Subcutaneous abdominal adipose tissue (tissue), 5 donors: ENCODE data around the gene GPR17.
A peak's percentile ranks its signal among the peaks of the same experiment; 100 is the strongest.

Experiments
- H3K27ac ChIP-seq: one replicate; pipeline ENCODE4 v1.7.0; 2013; ENCODE audit warnings: low read depth, mild to moderate bottlenecking, inconsistent platforms, low read length, moderate library complexity
- H3K27me3 ChIP-seq, 5 donors: one replicate each; pipeline ENCODE4 v1.7.0; 2013; ENCODE audit warnings: low read length in 5 of 5, inconsistent platforms in 1 of 5; ENCODE audit not compliant: control insufficient read depth in 5 of 5, insufficient read depth in 4 of 5
- H3K36me3 ChIP-seq, 5 donors: one replicate each; pipeline ENCODE4 v1.7.0; 2013; ENCODE audit warnings: low read length in 5 of 5; ENCODE audit not compliant: control insufficient read depth in 5 of 5, insufficient read depth in 5 of 5
- H3K4me1 ChIP-seq, 5 donors: one replicate each; pipeline ENCODE4 v1.7.0; 2013; ENCODE audit warnings: low read length in 5 of 5, mild to moderate bottlenecking in 3 of 5, moderate library complexity in 1 of 5; ENCODE audit not compliant: control insufficient read depth in 5 of 5, insufficient read depth in 5 of 5
- H3K4me3 ChIP-seq, 5 donors: one replicate each; pipeline ENCODE4 v1.7.0; 2013; ENCODE audit warnings: low read length in 5 of 5, low read depth in 1 of 5
- H3K9ac ChIP-seq, 5 donors: one replicate each; pipeline ENCODE4 v1.7.0; 2013; ENCODE audit warnings: low read length in 5 of 5, mild to moderate bottlenecking in 4 of 5, moderate library complexity in 3 of 5
- H3K9me3 ChIP-seq, 5 donors: one replicate each; pipeline ENCODE4 v1.7.0; 2013; ENCODE audit warnings: low read length in 5 of 5; ENCODE audit not compliant: control insufficient read depth in 5 of 5
- donor health status: healthy.
- donor health status: healthy.
- donor health status: healthy.
- donor health status: healthy.
- donor health status: healthy.

Gene GPR17

DNA sequence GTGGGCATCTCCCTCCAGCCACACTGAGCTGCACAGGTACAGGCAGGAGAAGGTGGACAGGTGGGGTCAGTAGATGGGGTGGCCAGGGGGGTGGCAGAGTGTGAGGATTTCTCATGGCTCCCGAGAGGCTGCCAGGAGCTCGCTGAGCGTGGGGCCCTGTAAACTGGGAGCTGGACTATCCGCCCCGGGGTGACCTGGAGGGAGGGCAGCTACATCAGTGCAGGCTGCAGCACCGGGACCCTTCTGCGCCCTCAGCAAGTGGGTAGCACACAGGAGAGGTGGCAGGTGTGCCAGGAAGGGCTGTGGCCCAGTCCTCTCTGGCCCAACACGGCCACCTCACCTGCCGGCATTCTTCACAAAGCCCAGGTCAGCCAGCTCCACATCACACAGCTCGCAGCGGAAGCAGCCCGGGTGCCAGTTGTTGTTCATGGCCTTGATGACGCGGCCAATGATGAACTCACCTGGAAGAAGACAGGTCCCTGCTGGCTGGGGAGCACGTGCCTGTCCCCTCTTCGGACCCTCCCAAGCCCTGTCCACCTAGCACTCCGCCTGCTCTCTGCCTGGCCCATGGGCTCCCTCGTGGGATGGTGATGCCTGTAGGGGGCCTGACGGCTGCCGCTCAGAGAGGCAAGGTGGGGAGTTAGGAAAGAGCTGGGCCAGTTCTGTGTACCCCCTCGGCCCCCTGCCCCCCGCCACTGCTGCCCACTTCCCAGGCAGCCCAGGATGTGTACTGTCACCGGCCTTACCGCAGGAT, 8.3 kb downstream of the GPR17 start:
- H3K9me3 ChIP-seq: no peaks in the 10 kb centered on the region
- no peak overlapping the region for H3K27ac ChIP-seq
- peaks cover 5 to 91% (median 44%) of the 10 kb centered on the region in 5 donors for H3K4me1 ChIP-seq
- H3K27me3 ChIP-seq: no peaks in the 10 kb centered on the region
- no peak overlapping the region for H3K4me3 ChIP-seq
- H3K9ac ChIP-seq: no peak overlapping the region
- peaks cover 0 to 57% (median 30%) of the 10 kb centered on the region in 5 donors for H3K36me3 ChIP-seq

DNA sequence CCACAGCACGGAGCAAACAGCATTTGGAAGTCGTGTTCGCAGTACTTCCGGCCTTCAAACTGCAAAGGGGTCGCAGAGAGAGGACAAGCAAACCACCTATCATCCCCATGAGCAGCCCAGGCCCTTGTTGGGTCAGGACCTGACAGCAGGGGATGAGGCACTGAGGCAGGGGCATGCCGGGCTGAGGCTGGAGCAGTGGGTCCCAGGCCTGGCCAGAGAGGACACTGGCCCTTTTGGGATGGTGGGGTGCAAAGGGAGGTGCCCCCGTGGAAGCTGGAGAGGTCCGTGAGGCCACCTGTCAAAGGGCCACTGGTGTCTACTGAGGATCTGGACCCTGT, 8.9 kb downstream of the GPR17 start:
- H3K9me3 ChIP-seq: no peaks in the 10 kb centered on the region
- H3K27ac ChIP-seq: no peak overlapping the region
- H3K4me3 ChIP-seq: no peak overlapping the region
- peaks cover 0 to 57% (median 30%) of the 10 kb centered on the region in 5 donors for H3K36me3 ChIP-seq
- H3K27me3 ChIP-seq: no peaks in the 10 kb centered on the region
- no peak overlapping the region for H3K9ac ChIP-seq
- peaks cover 3 to 91% (median 42%) of the 10 kb centered on the region in 5 donors for H3K4me1 ChIP-seq

DNA sequence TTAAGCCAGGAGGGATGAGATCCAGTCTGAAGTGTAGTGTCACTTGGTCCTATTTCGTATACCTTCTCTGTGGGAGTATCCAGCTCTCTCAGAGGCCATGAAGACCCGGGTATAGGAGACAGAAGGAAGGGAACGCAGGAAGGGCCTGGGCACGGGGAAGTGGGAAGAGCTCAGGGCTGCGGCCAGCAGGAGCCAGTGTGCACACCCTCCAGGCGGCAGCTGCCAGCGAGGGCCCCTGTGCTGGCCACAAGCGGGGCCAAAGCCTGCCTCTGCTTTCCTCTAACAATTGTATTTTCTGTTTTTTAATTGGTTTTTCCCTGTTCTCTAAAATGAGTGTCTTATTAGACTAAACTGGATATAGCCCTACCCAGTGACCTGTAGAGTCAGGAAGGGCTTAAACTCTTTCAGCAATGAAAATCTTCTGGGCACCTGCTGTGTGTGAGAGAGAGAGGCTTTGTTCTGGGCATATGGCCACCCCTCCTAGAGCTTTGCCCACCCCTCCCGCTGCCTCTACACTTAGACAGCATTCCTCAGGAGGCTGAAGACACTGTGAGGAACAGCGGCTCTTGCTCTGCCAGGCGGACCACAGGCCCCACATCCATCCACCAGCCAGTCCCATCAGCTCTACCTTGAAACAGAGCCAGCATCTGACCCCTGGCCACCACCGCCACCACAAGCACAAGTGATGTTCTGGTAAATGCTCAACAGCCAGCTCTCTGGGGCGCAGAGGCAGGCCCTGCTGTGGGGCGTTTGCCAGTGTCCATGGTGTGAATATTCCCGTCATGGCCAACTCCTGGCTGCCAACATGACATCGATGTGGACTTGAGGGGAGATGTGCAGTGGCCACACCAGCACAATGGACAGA, 9.5 kb downstream of the GPR17 start:
- Histone ChIP-seq H3K9ac (peak overlapping the region in 1 of 5 donors; percentile 29), H3K4me3 (no peak overlapping the region)

DNA sequence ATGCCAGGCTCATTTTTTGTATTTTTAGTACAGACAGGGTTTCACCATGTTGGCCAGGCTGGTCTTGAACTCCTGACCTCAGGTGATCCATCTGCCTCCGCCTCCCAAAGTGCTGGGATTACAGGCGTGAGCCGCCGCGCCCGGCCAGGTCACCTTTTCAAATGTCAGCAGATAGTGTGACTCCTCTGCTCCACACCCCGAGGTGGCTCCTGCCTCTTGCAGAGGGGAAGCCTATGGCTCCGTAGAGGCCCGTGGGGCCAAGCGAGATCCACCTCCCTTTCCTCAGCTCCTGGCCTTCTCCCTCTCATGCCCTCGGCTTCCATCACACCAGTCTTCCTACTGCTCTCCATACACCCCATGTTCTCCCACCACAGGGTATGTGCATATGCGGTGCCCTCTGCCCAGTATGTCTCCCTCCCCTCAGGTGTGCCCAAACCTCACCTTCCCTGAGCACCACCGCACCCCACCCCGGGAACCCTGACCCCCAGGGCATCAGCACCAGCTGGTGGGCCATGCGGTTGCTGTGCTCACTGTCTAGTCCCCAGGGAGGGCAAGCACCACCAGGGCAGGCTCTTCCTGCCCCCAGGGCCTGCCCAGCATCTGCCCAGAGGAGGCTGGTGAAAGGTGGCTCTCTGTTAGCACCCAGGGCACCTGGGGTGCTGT, 10.7 kb downstream of the GPR17 start:
- no peaks in the 10 kb centered on the region for H3K27me3 ChIP-seq
- no peak overlapping the region for H3K4me3 ChIP-seq
- H3K9me3 ChIP-seq: no peaks in the 10 kb centered on the region
- no peak overlapping the region for H3K9ac ChIP-seq
- no peak overlapping the region for H3K27ac ChIP-seq
- H3K36me3 ChIP-seq: peaks cover 0 to 44% (median 24%) of the 10 kb centered on the region in 5 donors
- H3K4me1 ChIP-seq: peaks cover 10 to 91% (median 55%) of the 10 kb centered on the region in 5 donors

More for the DNA sequence above, 9.5 kb downstream of the GPR17 start:
- Histone ChIP-seq H3K36me3 (peaks cover 0 to 54% (median 30%) of the 10 kb centered on the region in 5 donors), H3K9me3 (no peaks in the 10 kb centered on the region), H3K27ac (peak overlapping the region; percentile 13), H3K4me1 (peaks cover 3 to 91% (median 43%) of the 10 kb centered on the region in 5 donors), H3K27me3 (no peaks in the 10 kb centered on the region)

DNA sequence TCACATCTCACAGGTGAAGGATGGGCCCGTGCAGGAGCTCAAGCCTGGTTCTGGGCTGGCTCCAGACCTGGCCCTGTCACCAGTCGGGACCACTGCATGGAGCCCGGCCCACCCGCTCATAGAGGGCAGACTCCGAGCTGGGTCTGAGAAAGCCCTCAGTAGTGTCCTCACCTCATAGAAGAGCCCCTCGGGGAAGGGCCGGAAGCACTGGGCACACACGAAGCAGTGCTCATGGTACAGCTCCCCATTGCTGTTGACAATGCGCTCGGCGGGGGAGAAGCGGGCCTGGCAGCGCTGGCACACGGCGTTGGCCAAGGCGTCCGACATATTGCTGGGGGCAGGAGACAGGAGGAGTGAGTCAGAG, 11.3 kb downstream of the GPR17 start:
- no peaks in the 10 kb centered on the region for H3K27me3 ChIP-seq
- no peaks in the 10 kb centered on the region for H3K9me3 ChIP-seq
- no peak overlapping the region for H3K27ac ChIP-seq
- no peak overlapping the region for H3K4me3 ChIP-seq
- H3K9ac ChIP-seq: no peak overlapping the region
- H3K4me1 ChIP-seq: peaks cover 12 to 91% (median 57%) of the 10 kb centered on the region in 5 donors
- peaks cover 0 to 40% (median 24%) of the 10 kb centered on the region in 5 donors for H3K36me3 ChIP-seq

DNA sequence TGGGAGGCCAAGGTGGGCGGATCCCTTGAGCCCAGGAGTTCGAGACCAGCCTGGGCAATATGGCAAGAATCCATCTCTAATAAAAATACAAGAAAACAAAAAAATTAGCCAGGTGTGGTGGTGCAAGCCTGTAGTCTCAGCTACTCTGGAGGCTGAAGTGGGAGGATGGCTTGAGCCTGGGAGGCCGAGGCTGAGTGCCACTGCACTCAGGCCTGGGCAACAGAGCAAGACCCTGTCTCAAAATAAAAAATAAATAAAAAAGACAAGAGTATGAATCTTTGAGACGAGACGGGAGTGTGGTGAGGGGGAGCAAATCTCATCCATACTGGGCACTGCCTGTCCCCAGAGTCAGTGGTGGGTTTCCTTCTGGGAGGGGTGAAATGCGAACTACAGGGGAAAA, 12.2 kb downstream of the GPR17 start:
- Histone ChIP-seq H3K9me3 (no peaks in the 10 kb centered on the region), H3K4me1 (peaks cover 15 to 89% (median 56%) of the 10 kb centered on the region in 5 donors), H3K36me3 (peaks cover 0 to 31% (median 19%) of the 10 kb centered on the region in 5 donors), H3K4me3 (no peak overlapping the region), H3K27ac (peak overlapping the region; percentile 72), H3K9ac (peak overlapping the region in 1 of 5 donors; percentile 30), H3K27me3 (peaks cover 0 to 3% (median 1%) of the 10 kb centered on the region in 5 donors)

DNA sequence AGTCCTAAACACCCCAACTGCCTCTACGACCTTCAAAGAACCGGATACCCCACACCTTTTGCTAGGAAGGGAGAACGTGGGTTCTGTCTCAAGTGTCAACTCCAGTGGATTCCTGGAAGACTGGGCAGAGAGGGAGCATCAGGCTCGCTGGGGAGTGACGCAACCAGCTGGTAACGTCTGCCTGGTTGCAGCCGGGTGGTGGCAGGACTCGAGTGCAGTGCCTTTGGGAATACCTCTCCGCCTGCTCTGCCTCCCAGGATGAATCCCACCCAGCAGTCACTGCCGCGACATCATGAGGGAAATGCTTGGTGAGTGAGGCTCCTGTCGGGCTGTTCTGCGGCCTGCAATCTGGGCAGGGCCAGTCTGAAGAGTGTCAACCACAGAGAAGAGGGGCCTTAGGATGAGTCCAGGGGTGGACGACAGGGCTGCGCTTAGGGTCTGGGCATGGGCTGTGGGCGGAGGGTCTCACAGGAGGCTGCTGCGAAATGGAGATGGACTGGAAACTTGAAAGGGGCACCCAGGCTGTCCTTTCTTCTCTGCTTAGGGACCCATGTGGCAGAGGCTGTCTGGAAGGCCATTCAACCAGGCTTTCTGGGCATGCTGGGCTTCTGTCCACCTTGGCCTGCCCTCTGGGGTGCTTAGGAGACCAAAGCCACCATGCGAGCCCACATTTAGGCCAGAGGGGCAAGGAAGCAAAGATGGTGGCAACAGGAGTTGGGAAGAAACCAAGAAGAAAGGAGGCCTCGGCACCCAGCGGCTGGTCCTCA, 12.9 kb downstream of the GPR17 start:
- Histone ChIP-seq H3K27ac (peak overlapping the region; percentile 72), H3K27me3 (peaks cover 0 to 8% (median 4%) of the 10 kb centered on the region in 5 donors), H3K9ac (peak overlapping the region in 1 of 5 donors; percentile 30), H3K4me3 (peak overlapping the region in 1 of 5 donors; percentile 26), H3K4me1 (peaks cover 15 to 90% (median 63%) of the 10 kb centered on the region in 5 donors), H3K9me3 (no peaks in the 10 kb centered on the region), H3K36me3 (peaks cover 0 to 25% (median 14%) of the 10 kb centered on the region in 5 donors)

DNA sequence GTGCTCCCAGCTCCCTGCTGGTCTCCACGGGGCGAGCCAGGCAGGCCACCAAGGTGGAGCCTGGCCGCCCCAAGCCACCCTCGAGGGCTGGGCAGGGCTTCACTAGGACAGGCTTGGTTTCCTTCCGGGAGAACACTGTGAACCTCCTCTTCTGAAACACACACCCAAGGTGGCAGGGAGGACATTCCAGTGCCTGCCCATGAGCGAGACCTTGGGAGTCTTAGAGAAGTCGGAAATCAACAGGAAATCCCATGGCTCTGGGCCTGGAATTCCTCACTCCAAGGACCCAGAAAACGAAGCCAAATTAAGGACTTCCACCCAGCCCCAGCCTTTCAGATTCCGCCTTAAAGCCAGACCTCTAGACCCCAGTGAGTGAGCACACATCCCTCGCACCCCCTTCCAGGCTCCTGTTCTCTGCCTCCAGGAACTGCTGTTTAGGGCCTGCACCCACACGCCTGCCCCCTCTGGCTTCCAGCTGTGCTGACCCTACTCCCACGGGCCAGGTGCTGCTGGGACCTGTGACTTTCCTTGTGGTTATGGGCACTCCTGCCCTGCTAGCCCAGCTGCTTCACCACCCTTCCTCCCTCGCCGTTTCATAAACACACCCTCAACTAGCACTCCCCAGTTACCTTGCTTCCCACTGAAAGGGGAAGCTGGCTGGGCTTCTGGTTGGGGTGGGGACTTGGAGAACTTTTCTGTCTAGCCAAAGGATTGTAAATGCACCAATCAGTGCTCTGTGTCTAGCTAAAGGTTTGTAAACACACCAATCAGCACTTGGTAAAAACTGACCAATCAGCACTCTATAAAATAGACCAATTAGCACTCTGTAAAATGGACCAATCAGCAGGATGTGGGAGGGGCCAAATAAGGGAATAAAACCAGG, 13.7 kb downstream of the GPR17 start:
- peak overlapping the region in 2 of 5 donors; percentile 16 to 30 for H3K4me3 ChIP-seq
- peak overlapping the region; percentile 72 for H3K27ac ChIP-seq
- H3K27me3 ChIP-seq: peaks cover 2 to 9% (median 5%) of the 10 kb centered on the region in 5 donors
- H3K4me1 ChIP-seq: peaks cover 15 to 91% (median 67%) of the 10 kb centered on the region in 5 donors
- H3K9ac ChIP-seq: no peak overlapping the region
- H3K36me3 ChIP-seq: peaks cover 0 to 17% (median 6%) of the 10 kb centered on the region in 5 donors
- H3K9me3 ChIP-seq: no peaks in the 10 kb centered on the region

DNA sequence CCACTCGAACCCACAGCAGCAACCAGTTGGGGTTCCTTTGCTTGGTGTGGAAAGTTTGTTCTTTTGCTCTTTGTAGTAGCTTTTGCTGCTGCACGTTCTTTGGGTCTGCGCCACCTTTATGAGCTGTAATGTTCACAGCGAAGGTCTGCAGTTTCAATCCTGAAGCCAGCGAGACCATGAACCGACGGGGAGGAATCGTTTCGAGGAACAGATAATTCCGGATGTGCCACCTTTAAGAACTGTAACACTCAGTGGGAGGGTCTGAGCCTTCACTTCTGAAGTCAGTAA, 14.3 kb downstream of the GPR17 start:
- Histone ChIP-seq H3K4me3 (no peak overlapping the region), H3K9ac (no peak overlapping the region), H3K27me3 (peaks cover 2 to 10% (median 6%) of the 10 kb centered on the region in 5 donors), H3K9me3 (no peaks in the 10 kb centered on the region), H3K4me1 (peaks cover 15 to 92% (median 70%) of the 10 kb centered on the region in 5 donors), H3K36me3 (peaks cover 0 to 14% (median 3%) of the 10 kb centered on the region in 5 donors), H3K27ac (peak overlapping the region; percentile 72)
